Adrenal gland (tissue), 5 donors: ENCODE results near the gene BMERB1.

Source experiments
- CTCF ChIP-seq, 6 experiments: fragments of 450-650 bp in 4 of 6; fragments of 200-600 bp in 2 of 6; sonication (generic) in 1 of 6; IDR thresholded peaks; 1 replicate in 5 of 6; 2 replicates in 1 of 6; pipeline versions ENCODE4 v1.5.1 to v1.8.0; 2016 to 2021; ENCODE audit warnings: antibody characterized with exemption in 6 of 6, mild to moderate bottlenecking in 2 of 6, moderate library complexity in 1 of 6
- POLR2A ChIP-seq, 2 donors: fragments of 450-650 bp; IDR thresholded peaks; one replicate each; pipeline ENCODE4 v1.6.1; 2017; ENCODE audit warnings: antibody characterized with exemption in 2 of 2, mild to moderate bottlenecking in 2 of 2, moderate library complexity in 1 of 2
- donor health status: DM: no; HTN: no; CAD: no.

- TF ChIP-seq POLR2A (IDR thresholded peaks at IDR 0.05) = no peak
- no peak for TF ChIP-seq CTCF (IDR thresholded peaks at IDR 0.05)
Measured at GRCh38 chr16:15575293-15576049, 141.1 kb downstream of the BMERB1 start.
